ENCODE data around the gene SHLD1. TPM values are rescaled to one million over a fixed set of nuclear protein-coding genes. Genes with fewer than 3 reads are reported as not detected.

The SHLD1 gene
- total RNA-seq, 2 donors from 2014 or later = 6.4 to 10.5 TPM

- no peaks in the 10 kb centered on the region for H3K9me3 ChIP-seq
- no peak overlapping the region for H3K27ac ChIP-seq
- no peak for DNase-seq (ENCODE audit: low spot score)
- 50% methylated on average over 5 of the region's 5 CpGs for WGBS
- intact Hi-C loops (cut with DNase I) = loop anchor here (5.0 kb wide), 1 partner anchor 108 kb away; no protein-coding TSS in a partner anchor
- H3K4me3 ChIP-seq = no peak overlapping the region
- no peaks in the 10 kb centered on the region for H3K27me3 ChIP-seq (replicated peaks; ENCODE audit: insufficient read depth)
- peaks cover 9% of the 10 kb centered on the region for H3K4me1 ChIP-seq (replicated peaks)
- no peaks in the 10 kb centered on the region for H3K36me3 ChIP-seq
- no peak for TF ChIP-seq POLR2AphosphoS5 (IDR thresholded peaks at IDR 0.05)
- TF ChIP-seq POLR2A (IDR thresholded peaks at IDR 0.05) = no peak
- TF ChIP-seq, protein P1, sequence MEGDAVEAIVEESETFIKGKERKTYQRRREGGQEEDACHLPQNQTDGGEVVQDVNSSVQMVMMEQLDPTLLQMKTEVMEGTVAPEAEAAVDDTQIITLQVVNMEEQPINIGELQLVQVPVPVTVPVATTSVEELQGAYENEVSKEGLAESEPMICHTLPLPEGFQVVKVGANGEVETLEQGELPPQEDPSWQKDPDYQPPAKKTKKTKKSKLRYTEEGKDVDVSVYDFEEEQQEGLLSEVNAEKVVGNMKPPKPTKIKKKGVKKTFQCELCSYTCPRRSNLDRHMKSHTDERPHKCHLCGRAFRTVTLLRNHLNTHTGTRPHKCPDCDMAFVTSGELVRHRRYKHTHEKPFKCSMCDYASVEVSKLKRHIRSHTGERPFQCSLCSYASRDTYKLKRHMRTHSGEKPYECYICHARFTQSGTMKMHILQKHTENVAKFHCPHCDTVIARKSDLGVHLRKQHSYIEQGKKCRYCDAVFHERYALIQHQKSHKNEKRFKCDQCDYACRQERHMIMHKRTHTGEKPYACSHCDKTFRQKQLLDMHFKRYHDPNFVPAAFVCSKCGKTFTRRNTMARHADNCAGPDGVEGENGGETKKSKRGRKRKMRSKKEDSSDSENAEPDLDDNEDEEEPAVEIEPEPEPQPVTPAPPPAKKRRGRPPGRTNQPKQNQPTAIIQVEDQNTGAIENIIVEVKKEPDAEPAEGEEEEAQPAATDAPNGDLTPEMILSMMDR (IDR thresholded peaks at IDR 0.05) = no peak
These were observed 90.3 kb downstream of the SHLD1 start for GRCh38 chr20:5840411-5841002.

- Histone ChIP-seq H3K27me3 (replicated peaks; ENCODE audit: insufficient read depth) (no peaks in the 10 kb centered on the region), H3K36me3 (no peaks in the 10 kb centered on the region), H3K27ac (no peak overlapping the region), H3K9me3 (no peaks in the 10 kb centered on the region), H3K4me3 (no peak overlapping the region), H3K4me1 (replicated peaks) (peaks cover 9% of the 10 kb centered on the region)
- TF ChIP-seq POLR2A (IDR thresholded peaks at IDR 0.05) (no peak), POLR2AphosphoS5 (IDR thresholded peaks at IDR 0.05) (no peak)
- TF ChIP-seq, protein P1 (IDR thresholded peaks at IDR 0.05) = no peak
- WGBS = 69% methylated on average over 1 of the region's 1 CpG
- DNase-seq (ENCODE audit: low spot score) = no peak
- intact Hi-C loops (cut with DNase I) = loop anchor here (5.0 kb wide), 1 partner anchor 109 kb away; no protein-coding TSS in a partner anchor
These were observed 91.3 kb downstream of the SHLD1 start for GRCh38 chr20:5841522-5841921.

- intact Hi-C loops (cut with DNase I) = loop anchor here (5.0 kb wide), 1 partner anchor 110 kb away; no protein-coding TSS in a partner anchor
- no peaks in the 10 kb centered on the region for H3K9me3 ChIP-seq
- H3K4me3 ChIP-seq = no peak overlapping the region
- H3K27me3 ChIP-seq (replicated peaks; ENCODE audit: insufficient read depth) = no peaks in the 10 kb centered on the region
- DNase-seq (ENCODE audit: low spot score) = no peak
- peaks cover 6% of the 10 kb centered on the region for H3K4me1 ChIP-seq (replicated peaks)
- 75% methylated on average over 2 of the region's 2 CpGs for WGBS
- no peak overlapping the region for H3K27ac ChIP-seq
- TF ChIP-seq POLR2A (IDR thresholded peaks at IDR 0.05) (no peak), POLR2AphosphoS5 (IDR thresholded peaks at IDR 0.05) (no peak)
- TF ChIP-seq, protein P1 (IDR thresholded peaks at IDR 0.05) = no peak
- H3K36me3 ChIP-seq = no peaks in the 10 kb centered on the region
These were observed 92.3 kb downstream of the SHLD1 start for GRCh38 chr20:5842465-5842864.

DNA sequence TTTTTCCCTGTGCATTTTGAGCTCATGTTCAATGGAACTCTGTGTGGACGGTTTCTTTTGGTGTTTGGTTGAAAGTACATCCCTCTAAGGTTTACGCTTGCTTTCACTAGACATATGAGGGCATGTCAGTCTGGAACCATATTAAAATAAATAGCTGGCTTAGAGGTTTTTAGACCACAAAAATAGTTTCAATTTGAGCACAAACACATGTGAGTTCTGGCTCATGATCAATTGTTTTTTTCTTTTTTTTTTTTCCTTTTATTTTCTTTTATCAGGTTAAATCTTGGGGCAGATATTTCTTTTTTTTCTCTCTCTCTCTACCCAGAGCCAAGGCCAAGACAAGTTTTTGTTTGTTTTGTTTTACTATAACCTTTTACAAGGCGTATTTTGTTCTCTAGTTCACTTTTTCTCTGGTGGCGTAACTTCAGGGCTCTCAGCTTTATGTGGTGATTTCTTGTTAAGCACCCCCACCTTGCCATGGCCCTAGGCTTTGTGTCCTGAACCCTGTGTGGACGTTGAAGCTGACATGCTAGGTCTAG, 92.9 kb downstream of the SHLD1 start:
- Histone ChIP-seq H3K36me3 (no peaks in the 10 kb centered on the region), H3K4me3 (no peak overlapping the region), H3K27me3 (replicated peaks; ENCODE audit: insufficient read depth) (no peaks in the 10 kb centered on the region), H3K9me3 (no peaks in the 10 kb centered on the region), H3K27ac (peak overlapping the region; percentile 12 to 38), H3K4me1 (replicated peaks) (peaks cover 6% of the 10 kb centered on the region)
- 18% methylated on average over 5 of the region's 5 CpGs for WGBS
- intact Hi-C loops (cut with DNase I) = loop anchor here (5.0 kb wide), 1 partner anchor 111 kb away; no protein-coding TSS in a partner anchor
- TF ChIP-seq POLR2A (IDR thresholded peaks at IDR 0.05) (no peak), POLR2AphosphoS5 (IDR thresholded peaks at IDR 0.05) (peak; percentile 53)
- DNase-seq (ENCODE audit: low spot score) = peak; percentile 36

GRCh38 chr20:5844063-5844681, 94.0 kb downstream of the SHLD1 start:
- no peaks in the 10 kb centered on the region for H3K36me3 ChIP-seq
- intact Hi-C loops (cut with DNase I) = loop anchor here (5.0 kb wide), 1 partner anchor 112 kb away; no protein-coding TSS in a partner anchor
- no peak overlapping the region for H3K4me3 ChIP-seq
- DNase-seq (ENCODE audit: low spot score) = no peak
- TF ChIP-seq POLR2AphosphoS5 (IDR thresholded peaks at IDR 0.05) (no peak), POLR2A (IDR thresholded peaks at IDR 0.05) (no peak)
- TF ChIP-seq, protein P1 (IDR thresholded peaks at IDR 0.05) = no peak
- WGBS = 56% methylated on average over 2 of the region's 2 CpGs
- no peaks in the 10 kb centered on the region for H3K27me3 ChIP-seq (replicated peaks; ENCODE audit: insufficient read depth)
- no peaks in the 10 kb centered on the region for H3K9me3 ChIP-seq
- H3K4me1 ChIP-seq (replicated peaks) = peaks cover 6% of the 10 kb centered on the region
- peak overlapping the region in 1 of 2 donors; percentile 38 for H3K27ac ChIP-seq
